Measurements from ENCODE around the gene CSRP3.

- TF ChIP-seq, protein P1, sequence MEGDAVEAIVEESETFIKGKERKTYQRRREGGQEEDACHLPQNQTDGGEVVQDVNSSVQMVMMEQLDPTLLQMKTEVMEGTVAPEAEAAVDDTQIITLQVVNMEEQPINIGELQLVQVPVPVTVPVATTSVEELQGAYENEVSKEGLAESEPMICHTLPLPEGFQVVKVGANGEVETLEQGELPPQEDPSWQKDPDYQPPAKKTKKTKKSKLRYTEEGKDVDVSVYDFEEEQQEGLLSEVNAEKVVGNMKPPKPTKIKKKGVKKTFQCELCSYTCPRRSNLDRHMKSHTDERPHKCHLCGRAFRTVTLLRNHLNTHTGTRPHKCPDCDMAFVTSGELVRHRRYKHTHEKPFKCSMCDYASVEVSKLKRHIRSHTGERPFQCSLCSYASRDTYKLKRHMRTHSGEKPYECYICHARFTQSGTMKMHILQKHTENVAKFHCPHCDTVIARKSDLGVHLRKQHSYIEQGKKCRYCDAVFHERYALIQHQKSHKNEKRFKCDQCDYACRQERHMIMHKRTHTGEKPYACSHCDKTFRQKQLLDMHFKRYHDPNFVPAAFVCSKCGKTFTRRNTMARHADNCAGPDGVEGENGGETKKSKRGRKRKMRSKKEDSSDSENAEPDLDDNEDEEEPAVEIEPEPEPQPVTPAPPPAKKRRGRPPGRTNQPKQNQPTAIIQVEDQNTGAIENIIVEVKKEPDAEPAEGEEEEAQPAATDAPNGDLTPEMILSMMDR (IDR thresholded peaks at IDR 0.05): no peak
- TF ChIP-seq POLR2A (IDR thresholded peaks at IDR 0.05) (no peak), POLR2AphosphoS5 (IDR thresholded peaks at IDR 0.05) (no peak)
Observed at GRCh38 chr11:19199771-19200170, 2.0 kb downstream of the CSRP3 start.
